SH-SY5Y (cell line): ENCODE measurements around the gene HOXA7.

Experiments
- GATA2 ChIP-seq: IDR thresholded peaks from 2 replicates; pipeline ENCODE4 v1.6.1; 2011; ENCODE audit warnings: mild to moderate bottlenecking, low read depth, low read length
- GATA3 ChIP-seq: IDR thresholded peaks from 2 replicates; pipeline ENCODE4 v1.6.1; 2011; ENCODE audit warnings: low read depth, mild to moderate bottlenecking, low read length, moderate library complexity

DNA sequence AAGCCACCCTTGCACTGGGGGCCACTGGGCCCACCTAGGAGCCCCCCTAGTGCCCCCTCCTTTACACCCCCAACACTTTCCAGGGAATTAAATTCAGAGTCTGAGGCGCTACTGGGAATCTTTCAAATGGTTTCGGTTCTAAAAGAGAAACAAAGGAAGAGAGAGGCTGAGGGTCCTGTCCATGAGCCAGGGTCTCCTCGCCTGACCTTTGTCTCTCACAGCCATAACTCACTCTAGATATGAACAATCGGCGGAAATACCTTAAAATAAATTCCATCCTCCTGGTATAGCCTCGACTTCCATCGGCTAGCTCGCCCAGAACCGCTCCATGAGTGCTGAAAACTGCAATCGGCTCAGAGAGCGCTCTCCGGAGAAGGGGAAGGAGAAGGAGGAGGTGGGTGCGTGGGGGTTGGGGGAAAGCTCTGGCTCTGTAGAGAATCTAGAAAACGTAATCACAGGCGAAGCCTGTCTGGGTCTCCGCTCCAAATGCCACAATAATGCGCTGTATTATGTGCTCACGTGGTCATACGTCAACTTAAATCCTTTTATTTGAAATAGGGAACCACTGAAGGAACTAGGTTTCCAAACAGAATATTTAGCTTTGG lies 38.5 kb downstream of the HOXA7 start:
- TF ChIP-seq GATA2 (no peak), GATA3 (no peak)
